Measurements from ENCODE around the gene DPH3.
A peak's percentile ranks its signal among the peaks of the same experiment; 100 is the strongest.

The DPH3 gene

DNA sequence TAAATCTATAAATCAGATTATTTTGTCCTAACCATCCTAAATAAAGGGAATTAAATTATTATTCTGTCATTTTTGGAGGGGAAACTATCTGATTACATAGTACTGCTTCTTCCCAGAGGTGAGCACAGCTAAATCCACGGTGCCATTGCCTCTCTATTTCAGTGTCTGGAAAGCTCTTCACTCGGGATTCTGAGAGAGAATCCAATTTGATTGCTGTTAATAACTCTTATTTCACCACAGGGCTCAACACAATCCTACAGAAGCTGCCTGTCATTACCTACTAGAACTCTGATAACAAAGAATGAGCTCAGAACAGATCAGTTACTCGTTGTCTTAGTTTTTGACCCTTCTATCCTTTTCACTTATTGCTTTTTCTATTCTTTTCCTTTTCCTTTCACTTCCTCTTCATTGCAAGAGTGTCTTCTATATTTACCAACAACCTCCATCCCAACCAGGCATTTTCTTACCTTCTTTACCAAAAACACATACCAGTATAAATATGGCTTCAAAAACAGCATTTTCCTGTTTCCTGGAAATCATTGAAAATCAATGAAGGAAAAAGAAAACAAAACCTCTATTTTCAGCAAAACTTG, 30.7 kb upstream of the DPH3 start:
- intact Hi-C loops (cut with DNase I): no loop called here

DNA sequence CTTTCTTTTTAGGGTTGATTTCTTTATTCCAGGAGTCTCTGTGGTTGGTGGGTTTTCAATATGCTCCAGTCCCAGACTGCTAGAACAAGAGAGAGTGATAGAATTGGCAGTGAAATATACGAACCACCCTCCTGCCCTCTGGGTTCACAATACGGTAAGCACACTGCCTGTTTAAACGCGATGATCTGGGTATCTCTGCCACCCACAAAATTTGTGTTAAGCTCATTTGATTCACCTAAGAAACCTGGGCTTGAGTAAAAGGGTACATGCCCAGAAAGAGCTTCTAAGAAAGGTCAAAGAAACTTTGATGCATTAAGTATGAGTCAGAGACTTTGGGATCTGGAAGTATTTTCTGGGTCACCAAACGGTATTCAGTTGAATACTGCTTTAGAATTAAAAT, 30.1 kb upstream of the DPH3 start:
- no peak for DNase-seq
- intact Hi-C loops (cut with DNase I): no loop called here

More for the DNA sequence above, 30.7 kb upstream of the DPH3 start:
- no peak for DNase-seq

DNA sequence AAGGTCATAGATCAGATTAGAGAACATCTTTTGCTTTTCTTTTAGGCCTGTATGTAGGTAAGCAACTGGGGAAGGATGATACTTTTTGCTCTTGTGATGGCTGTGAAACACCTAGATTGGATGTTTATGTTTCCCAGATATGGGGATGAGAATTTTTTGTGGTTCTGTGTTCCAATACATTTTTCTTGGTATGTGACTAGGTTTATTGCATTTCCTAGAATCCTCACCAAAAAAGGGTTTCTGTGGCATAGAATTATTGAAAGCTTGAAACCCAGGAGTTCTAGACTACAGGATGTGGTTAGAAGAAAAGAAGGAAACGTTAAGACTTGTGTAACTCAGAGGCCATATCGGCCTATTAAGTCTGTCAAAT, 26.1 kb upstream of the DPH3 start:
- intact Hi-C loops (cut with DNase I): no loop called here
- no peak for DNase-seq

DNA sequence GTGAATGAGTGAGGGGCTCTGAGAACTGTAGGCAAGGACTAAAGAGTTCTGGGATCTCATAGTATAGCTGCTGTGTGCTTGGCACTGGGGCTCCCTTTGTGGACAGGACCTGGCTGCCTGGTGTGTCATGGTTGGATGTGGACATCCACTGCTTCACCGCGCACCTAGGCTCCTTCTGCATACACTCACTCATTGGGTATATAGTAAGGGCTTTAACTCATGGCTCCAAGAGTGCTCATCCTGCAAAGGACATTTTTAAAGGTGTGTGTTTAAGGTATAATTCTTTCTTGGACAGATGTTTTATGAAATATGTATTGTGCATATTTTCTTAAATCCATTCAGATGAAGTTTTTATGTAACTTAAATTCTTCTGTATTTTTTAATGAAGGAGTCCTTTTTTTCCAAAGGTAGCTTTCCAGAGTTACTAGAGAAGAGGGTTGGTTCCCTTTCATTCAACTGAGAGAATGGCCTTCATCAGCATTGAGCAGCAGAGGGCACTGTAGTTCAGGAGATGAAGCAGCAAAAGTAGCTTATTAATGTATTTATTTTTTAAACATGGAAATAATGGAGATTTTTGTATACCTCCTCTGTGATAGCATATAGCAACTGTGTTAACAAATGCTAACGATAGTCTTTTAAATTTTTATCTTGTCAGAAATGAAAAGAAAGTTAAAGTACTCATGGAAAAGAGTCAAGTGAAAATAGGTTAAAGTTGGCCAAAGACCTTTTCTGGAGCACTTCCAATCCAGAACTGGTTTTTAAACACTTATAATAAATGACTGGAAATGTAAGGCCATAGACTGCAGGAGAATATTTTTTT, 25.5 kb upstream of the DPH3 start:
- intact Hi-C loops (cut with DNase I): no loop called here
- peak in 37 of 42 donors; percentile 17 to 84 (median 61) for DNase-seq

DNA sequence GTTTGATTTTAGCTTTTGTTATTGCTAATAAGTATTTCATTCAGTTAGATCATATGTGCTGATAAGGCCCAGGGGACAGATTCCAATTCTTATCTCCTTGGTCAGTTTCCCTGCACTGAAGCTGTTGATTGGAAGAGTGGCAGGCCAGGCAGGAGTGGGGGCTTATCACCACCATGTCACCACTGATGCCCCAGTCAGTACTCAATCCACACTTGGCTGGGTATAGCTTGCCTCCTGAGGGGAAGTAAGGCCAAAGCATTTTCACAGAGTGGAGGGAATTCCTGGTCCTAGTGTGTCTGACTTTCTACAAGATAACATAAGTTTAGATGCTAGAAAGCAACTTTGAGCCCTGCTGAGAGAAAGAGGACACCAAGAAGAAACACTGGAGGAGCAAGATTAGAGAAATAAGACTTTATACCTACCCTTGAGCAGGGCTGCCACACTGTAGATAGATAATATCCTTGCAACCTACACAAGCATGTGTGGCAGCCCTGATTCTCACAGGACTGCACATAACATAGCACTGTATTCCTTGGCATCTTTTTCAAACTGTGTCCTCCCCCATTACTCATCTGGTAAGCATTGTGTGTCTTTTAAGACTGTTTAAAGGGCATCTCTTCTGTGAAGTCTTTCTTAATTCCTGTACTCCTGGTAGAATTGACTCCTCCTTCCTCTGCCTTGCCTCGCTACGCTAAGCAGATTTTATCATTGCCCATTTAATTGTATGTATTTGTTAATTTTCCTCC, 24.6 kb upstream of the DPH3 start:
- intact Hi-C loops (cut with DNase I): loop anchor here (5.0 kb wide), 1 partner anchor 263 kb away; no protein-coding TSS in a partner anchor
- no peak for DNase-seq

DNA sequence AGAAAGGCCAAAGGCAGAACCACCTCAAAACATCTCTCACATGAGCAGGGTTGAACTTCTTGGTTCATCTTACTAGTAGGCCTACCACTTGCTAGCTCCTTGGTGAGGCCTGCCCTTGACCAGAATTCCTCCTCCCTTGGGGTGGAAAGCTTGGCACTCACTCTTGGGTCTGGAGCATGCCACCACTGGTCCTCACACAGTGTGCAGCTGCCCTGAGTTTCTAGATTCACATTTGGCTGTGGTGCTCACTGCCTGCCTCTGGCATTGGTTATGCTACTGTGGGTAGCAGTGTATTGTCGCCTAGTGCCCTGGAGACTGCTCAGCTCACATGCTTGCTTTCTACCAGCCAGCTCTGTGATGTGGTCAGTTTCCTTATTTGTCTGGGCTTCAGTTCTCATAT, 23.9 kb upstream of the DPH3 start:
- no peak for DNase-seq
- intact Hi-C loops (cut with DNase I): loop anchor here (5.0 kb wide), 1 partner anchor 264 kb away; no protein-coding TSS in a partner anchor

DNA sequence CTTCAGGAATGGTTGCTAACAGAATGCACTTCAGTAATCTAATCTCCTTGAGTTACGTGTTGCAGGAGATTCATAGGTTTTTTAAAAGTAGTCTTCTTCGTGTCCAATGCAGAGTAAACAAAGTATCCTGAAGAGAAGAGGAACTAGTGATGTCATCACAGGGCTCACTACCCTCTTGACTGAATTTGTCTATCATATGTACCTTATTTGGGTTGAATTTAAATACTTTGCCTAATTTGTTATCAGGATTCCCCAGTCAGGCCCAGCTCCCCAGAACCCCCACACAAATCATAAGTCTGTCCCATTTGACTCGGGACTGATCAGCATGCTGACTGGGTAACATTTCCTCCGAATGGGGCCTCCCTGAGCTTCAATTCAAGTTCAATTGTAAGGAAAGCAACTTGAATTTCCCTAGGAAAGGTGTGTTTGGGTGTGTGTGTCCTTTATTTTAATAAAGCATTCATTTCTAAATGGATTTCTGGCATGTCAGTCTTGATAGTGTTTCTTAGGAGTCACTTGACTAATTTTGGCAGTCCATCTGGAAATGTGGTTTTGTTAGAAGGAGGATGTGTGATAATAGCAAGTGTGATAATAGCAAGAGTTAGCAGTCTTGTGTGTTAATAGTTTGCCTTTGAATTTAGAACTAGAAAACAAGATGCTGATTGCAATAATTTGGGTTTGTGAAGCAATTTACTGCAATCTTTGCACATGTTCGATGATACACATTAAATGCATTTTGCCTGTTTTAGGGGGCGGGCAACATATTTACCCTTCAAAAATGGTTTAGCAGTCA, 22.2 kb upstream of the DPH3 start:
- intact Hi-C loops (cut with DNase I): loop anchor here (5.0 kb wide), 1 partner anchor 265 kb away; no protein-coding TSS in a partner anchor
- DNase-seq: no peak

DNA sequence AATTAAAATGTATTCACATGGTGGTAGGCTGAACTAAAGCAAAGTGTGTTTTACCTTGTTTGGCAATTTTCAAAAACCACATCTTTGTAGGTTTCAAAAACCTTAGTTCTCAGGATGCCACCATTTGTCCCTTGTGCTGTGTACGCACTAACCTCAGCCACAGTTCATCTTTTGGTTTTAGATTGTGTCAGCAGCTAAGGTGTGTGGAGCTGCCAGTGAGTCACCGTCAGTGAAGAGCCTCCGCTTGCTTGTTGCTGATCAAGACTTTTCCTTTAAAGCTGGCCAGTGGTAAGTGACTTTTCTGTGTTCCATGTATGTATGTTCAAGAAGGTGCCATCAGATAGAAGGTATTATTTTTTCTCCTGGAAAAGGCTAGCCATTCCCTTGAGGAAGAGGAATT, 21.4 kb upstream of the DPH3 start:
- intact Hi-C loops (cut with DNase I): loop anchor here (5.0 kb wide), 1 partner anchor 266 kb away; no protein-coding TSS in a partner anchor
- no peak for DNase-seq

DNA sequence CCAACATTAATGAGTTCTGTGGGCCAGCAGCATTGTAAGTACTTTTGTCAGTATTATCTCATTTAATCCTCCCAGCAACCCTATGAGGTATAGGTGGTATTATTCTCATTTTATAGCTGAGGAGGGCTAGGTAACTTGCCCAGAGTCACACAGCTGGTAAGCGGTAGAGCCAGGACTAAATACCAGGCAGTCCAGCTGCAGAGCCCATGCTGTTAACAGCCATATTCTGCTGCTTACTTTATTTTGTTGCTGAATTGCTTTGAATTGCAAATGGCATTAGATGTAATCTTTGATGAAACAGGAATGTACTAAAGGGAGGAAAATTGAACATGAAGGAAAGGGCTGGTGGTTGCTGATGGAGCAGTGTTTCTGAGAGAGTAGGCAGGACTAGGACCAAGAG, 19.9 kb upstream of the DPH3 start:
- intact Hi-C loops (cut with DNase I): loop anchor here (5.0 kb wide), 1 partner anchor 268 kb away; no protein-coding TSS in a partner anchor
- no peak for DNase-seq

DNA sequence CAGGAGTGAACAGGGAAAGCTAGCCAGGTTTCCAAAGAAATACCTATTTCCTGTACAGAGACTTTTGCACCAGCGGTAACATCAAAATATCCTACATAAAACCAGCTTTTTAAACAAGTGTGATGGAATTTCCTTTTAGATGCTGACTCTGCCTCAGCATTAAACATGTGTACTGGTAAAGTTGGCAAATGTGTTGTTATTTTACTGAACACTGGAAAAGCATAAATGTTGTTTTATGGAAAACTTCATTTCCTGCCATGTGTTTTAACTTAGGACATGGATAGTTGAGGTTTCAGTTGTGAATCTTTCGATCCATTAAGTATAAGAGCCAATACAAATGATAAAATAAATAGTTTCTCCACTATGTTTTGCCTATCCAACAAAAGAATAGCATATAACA, 15.9 kb upstream of the DPH3 start:
- DNase-seq: no peak
- intact Hi-C loops (cut with DNase I): no loop called here

DNA sequence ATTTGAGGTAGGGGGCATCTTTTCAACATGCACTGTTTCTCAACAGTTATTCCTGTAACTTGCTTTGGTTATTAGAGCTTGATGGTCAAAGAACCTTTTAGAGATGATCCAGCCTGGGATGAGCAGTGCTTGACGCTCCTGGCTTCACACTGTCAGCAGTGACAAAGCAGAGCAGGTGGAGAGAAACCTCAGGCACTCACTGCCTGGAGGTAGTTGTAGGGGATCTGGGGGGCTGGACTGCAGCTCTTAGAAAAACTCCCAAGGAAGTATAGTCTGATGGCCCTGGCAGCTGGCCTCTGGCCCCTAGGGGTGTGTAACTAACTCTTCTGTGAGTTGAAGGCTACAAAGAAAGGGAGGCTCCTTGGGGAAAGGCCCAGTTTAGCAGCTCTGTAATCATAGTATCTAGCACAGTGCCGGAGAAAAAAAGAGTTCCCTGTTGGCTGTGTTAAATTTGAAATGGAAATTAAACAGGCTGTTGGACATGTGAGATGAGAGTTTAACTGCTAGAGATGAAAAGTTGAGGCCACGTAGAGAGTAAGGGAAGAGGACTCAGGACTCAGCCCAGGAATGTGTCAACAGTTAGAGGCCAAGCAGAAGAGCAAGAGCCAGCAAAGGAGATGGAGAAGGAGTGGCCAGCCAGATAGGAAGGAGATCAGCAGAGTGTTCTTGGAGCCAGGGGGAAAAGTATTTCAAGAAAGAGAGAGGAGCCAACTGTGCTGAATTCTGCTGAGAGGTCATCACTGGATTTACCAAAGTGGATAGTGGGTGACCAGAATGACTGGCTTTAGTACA, 14.5 kb upstream of the DPH3 start:
- intact Hi-C loops (cut with DNase I): no loop called here
- no peak for DNase-seq

DNA sequence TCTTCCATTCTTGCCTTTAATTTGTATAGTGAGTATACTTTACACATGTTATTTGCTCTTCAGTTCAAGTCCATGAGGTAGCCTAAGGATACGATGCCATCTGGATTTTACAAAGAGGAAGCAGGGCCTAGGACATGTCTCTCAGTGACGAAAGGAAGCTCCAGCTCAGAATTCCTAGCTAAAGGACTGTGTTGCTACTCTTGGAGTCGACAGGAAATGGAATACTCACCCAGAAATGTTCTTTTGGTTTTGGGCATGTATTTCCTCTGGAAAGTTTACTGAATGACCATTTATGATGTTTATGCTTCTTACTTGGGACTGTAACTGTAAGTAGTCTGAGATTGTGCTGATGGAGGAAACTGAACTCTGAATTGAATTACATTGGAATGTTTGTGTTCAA, 12.7 kb upstream of the DPH3 start:
- no peak for DNase-seq
- intact Hi-C loops (cut with DNase I): no loop called here

DNA sequence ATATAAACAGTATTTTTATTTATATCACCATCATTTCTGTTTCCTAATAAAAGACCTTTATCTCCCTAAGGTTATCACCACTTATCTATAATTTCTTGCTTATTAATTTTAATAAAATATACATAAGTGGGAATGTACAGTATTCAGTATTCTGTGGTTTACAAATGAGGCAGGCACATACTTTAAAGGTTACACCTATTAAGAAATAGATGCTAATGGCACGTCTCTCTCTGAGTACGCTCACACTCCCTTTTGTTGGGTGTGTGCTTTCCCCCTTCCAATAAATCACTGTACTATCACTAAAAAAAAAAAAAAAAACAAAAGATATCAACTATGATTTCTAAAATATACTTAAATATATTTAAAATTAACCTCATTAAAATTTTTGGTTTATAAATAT, 9.1 kb upstream of the DPH3 start:
- DNase-seq: no peak
- intact Hi-C loops (cut with DNase I): no loop called here

DNA sequence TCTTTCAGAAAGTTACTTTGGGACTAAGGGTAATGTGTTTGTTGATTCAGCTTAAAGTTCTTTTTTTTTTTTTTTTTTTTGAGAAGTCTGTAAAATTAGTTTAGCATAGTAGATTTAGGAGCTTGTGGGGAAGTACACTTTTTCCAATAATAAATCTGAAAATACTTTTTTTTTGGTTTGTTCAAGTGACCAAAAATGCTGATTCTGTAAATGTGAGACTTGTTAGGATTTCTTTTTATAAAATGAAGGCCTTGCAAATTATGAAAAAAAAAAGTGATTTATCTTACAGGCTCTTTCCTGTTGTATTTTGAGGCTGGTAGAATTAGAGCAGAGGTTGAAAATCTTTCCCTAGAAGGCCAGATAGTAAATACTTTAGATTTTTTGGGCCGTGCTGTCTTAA, 7.8 kb upstream of the DPH3 start:
- DNase-seq: no peak
- intact Hi-C loops (cut with DNase I): no loop called here

DNA sequence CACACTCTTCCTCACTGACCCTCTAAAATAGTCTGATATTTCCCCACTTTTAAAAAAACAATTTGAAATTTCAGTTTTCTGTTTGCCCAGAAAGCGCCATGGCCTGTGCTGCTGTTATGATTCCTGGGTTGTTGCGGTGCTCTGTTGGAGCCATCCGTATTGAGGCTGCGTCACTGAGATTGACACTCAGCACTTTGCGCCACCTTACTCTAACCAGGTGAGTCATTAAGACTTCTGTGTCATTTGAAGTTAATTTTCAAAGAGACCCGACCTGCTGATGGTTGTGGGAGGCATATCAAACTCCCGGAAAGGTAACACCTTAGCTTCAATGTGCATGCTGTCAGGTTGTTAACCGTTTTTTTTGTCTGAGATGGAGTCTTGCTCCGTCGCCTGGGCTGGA, 6.1 kb upstream of the DPH3 start:
- DNase-seq: peak in 12 of 42 donors; percentile 17 to 69 (median 52)

DNA sequence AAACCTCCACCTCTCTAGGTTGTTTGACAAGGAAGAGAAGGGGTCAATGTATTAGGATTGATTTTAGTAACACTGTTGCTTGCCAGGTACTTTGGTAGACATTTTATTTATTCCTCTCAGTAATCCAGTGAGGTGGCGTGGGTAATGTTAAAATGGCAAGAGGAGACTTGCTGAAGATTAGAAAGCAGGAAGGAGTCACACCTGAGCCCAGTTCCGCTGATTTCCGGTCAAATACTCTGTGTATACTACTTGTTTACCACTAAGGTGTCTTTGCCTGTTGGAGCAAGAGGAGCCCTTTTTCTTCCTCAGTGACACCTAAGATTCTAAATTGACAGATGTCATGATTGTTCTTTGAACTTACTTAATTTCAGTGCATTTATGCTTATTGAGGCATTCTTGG, 2.0 kb upstream of the DPH3 start:
- no peak for DNase-seq
- intact Hi-C loops (cut with DNase I): no loop called here

More for the DNA sequence above, 6.1 kb upstream of the DPH3 start:
- intact Hi-C loops (cut with DNase I): no loop called here

DNA sequence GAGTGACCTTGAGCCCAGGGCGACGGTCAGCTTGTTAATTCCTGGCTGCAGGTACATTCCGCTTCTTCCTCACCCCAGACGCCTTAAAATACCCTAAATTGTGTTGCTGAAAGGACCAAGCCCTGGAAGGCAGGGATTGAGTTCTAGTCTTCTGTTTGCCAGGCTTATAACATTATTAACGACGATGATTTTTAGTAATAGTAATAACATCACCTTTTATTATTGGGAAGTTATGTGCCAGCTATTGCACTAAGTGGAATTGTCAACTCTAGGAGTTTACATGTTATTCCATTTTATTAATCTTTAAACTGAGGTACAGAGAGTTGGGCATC, 678 bp upstream of the DPH3 start:
- intact Hi-C loops (cut with DNase I): no loop called here

DNA sequence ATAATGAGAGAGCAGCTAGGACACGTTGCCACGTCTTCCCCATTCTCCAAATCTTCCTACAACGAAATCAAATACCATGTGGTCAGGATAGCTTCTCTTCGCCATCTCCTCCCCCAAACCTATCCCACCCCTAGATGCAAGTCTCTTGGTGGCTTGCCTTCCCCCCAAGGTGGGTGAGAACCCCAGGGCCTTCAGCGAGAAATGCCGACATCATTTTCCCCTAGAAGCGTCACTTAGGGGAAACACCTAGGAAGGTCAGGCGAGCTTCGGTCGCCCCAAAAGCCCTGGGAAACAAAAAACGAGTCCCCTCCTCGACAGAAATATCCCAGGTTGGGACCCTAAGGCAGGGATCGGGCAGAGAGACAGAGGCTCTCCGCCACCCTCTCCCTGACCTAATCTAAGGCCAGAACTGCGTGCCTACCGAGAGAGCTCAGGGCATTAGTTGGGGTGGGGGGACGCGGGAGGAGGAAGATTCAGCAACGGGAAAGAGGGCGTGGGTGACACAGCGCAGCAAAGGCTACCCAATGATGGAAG, 502 bp downstream of the DPH3 start:
- intact Hi-C loops (cut with DNase I): no loop called here
- DNase-seq: peak in 16 of 42 donors; percentile 73 to 95 (median 88)

More for the DNA sequence above, 678 bp upstream of the DPH3 start:
- DNase-seq: no peak

All from head of caudate nucleus (tissue), 42 donors.